NCI-H2196 (cell line): Measurements from ENCODE around the gene LRRC18.

ENCODE experiments used
- DNase-seq: peaks from one replicate; lab custom pipeline; 2025; ENCODE audit not compliant: unreplicated experiment; lab: John Stamatoyannopoulos, UW

The LRRC18 gene

DNA sequence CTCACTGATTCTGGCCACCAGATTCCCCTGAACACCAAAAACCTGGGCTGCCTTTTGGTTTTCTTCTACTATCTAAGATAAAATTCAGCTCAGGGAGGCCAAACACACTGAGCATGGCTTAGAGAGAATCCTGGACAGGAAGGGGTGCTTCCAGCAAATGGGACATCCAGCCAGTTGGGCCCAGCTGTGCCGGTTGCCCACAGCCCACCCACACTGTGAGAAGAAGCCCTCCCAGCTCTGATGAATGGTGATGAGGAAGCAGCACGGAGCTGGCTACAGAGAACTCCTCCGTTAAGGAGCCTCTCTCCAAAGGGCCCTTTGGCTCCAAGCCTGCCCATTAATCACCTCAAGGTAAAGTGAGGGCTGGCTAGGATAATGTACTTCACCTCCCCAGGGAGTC is 15.9 kb downstream of the LRRC18 start:
- DNase-seq, result no peak

DNA sequence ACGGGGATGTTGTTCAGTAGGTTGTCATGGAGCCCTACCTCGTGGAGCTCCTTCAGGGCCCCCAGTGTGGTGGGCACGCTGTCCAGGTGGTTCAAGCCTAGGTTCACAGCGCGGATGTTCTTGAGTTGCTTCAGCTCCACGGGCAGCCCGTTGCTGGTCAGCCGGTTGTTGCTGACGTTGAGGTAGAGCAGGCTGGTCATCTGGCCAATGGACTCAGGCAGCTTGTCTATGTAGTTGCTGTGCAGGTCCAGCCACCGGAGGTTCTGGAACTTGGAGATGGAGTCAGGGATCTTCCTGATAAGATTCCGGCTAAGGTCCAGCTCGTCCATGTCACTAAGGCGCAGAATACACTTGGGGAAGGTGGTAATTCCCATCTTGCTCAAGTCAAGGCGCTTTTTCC is 26.0 kb downstream of the LRRC18 start:
- DNase-seq, result no peak

DNA sequence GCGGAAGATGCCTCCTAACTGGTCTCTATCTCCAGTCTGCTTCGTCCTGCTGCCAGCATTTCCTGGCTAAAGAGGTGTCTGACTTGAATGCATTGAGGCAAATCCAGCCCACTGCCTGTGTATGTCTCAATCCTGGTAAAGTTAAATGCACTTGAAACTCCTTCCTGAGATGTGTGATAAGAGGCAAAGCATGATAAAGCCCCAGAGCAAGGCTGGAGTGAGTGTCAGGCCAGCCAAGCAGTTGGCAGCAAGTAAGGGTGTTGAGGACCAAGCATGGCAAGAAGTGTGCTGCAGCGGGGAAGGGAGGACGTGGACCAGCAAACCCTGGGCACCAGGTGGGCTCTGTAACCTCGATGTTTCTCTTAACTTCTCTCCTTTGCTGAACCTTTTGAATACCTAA is 29.1 kb downstream of the LRRC18 start:
- no peak for DNase-seq

DNA sequence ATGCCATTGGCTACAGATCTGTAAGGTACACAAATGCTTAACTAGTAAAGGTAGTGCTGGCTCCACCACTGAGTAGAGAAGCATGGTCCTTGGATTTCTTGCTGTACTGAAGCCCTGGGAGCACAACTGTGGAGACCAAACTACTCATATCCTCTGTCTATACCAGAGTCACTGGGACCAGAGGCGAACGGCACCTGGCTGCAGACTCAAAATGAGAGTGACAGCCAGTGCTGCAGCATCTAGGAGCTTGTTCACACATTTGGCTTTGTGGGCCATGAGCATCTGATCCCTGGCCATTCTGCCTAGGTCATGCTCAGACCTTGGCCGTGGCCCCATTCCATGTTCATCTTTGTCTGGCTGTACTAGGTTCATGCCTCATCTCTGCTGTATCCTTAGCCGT is 31.9 kb downstream of the LRRC18 start:
- no peak for DNase-seq

DNA sequence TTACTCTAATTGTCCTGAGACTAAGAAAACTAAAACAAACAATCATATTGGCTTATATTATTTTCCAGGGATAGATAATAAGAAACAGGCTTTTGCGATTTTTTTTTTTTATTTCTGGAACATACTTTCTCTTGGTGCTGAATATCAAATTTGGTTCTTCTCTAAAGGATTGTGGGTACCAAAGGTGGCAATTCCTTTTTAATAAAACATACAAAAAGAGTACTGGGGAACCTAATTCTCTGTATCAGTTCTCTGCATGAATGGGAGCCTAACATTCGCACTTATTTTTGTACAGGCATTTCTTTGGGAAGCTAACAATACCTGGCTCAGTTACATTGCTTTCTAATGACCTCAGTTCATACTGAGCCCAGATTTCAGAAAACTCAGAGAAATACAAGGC is 32.8 kb downstream of the LRRC18 start:
- DNase-seq, result no peak

DNA sequence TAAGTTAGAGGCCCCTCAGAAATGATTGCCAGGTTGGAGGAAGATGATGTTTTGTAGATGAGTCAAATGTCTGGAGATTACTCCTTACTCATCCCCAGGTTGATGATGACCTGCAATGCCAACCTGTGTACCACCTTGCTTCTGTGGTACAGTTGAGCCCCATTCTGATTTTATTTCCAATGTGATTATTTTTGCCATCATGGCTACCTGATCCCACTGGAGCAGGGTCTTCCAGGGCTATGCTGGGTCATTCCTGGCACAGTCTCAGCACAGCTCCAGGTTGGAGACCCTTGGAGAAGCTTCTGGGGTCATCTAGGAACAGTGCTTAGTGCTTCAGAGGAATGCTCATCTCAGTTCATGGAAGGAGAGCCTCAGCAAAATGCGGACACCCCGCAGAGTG is 34.3 kb downstream of the LRRC18 start:
- no peak for DNase-seq

DNA sequence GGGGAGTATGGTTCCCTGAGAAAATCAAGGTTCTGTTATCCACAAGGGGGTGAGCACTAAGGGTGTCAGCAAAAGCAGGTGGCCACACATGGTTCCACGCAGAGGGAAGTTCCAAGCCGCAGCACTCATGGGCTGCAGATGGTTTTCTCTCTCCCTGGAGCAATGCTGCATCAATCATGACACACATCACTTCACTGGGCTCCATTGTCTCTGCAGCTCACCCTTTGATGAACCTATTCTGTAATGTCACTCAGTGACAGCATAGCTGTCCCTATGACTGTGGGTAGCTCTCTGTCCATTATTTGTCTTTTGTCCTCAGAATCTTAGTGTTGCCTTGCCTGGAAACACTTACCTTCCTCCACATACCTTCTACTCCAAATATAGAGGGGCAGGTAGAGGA is 34.8 kb downstream of the LRRC18 start:
- no peak for DNase-seq

DNA sequence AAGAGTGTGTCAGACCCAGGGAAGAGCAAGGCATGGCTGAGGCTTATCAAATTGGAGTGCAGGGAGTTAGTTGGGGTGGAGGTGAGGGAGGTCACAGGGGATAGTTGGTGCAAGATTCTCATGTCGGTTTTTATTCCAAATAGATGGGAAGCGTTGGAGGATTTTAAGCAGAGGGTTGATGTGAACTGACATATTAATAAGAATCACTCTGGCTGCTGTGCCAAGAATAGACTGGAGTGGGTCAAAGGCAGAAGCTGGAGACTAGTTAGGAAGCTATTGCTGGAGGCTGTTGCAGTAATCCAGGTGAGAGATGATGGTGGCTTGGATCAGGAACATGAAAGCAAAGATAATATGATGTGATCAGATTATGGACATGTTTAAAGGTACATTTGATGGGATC is 36.5 kb downstream of the LRRC18 start:
- DNase-seq, result no peak

DNA sequence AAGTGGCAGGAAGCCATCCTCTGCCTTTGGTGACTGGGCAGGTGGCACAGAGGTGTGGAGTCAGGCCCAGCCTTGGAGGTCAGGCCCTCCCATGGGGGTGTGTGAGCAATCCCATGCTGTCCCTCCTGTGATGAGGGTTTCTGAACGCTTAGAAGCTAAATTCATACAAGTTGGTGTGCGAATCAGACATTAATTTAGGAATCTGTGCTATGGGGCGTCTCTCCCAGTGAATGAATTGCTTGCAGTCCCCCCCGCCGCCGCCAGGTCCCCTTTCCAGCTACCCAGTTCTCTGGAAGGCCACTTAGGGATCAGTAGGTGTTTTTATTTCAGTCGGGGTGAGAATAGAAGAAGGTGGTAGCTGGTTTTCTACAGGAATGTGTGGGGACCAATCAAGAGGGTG is 37.5 kb downstream of the LRRC18 start:
- DNase-seq, result no peak

DNA sequence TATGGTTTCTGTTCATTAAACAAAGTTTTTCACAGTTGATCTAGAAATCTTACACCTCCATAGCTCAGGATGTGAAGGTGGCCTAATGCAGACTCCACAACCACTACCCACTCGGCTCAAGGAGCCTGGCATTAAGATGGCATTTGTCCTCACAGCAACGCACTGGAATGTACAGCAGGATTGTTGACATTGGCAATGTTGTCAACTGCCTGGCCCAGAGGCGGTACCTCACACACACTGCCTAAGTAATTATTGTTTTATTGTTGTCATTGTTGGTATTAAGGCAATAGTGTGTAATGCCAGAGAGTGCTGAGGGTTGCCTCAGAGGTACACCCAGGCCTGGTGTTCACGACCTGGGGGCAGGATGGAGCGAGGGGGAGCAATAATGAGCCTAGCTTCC is 38.3 kb downstream of the LRRC18 start:
- DNase-seq, result no peak

DNA sequence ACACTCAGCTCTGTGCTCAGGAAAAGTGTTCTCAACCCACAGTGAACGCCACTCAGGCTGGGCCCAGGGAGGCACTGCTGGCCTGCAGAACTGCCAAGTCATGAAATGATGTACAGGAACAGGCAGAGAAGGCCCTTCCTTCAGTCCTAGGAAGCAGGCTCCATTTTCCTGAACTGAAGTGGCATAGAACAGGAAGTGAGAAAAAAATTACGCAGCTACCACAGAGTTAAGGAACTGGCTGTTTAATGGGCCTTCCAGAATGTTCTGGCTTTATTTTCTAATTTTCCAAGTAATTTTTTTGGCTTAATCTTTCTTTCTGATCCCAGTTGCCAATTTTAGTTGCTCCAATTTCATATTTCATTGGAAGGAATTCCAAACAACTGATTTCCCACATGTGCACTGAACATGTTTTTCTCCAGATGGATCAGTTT is 39.3 kb downstream of the LRRC18 start:
- no peak for DNase-seq

DNA sequence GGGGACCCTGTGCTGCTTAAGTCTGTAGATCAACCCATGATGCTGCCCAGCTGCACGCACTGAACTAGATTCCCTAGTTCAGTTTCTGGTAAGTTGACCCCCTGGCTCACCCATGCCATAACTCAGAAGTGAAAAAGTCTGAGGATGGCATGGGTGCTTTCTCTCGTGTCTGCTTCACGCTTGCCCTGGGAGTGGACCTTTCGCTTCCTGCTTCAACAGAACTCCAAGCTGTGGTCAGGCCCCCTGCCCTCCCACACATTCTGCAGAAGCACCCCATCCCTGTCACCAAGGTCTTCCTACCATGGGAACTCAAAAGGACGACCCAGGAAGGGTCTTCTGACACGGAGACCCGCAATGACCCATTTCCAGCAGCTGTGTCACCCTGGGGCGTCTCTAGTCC is 39.9 kb downstream of the LRRC18 start:
- DNase-seq, result no peak

DNA sequence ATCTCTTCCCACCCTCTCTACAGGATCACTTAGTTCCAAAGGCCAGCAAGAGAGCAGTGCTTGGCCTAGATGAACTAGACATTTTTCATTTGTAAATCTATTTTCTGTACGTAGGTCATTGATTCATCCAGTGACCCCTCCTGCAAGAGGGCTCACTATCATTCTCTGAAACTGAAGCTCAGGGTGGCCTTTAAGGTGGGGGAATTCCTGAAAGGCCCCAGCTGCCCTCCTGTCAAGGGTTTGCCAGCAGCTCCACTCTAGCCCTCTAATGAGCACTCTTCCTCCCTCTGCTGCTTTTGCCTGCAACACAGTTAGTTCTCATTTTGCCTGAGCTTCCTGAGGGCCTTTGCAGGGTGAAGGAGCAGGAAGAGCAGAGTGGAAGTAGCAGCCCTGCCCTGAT is 41.2 kb downstream of the LRRC18 start:
- no peak for DNase-seq

DNA sequence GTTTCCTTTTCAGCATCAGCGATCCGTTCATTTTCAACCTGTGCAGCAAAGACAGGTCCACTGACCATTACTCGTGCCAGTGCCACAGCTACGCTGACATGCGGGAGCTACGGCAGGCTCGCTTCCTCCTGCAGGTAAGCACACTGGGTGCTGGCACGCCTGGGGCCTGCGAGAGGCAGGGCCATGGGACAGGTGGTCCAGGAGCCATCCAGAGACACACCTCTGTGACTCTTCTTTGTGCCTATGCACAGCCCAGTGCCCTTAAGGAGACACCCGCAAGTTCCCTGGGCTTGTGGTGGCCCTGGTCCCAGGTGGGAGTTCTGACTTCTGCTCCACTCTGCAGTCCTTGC is 42.2 kb downstream of the LRRC18 start:
- DNase-seq, result no peak

DNA sequence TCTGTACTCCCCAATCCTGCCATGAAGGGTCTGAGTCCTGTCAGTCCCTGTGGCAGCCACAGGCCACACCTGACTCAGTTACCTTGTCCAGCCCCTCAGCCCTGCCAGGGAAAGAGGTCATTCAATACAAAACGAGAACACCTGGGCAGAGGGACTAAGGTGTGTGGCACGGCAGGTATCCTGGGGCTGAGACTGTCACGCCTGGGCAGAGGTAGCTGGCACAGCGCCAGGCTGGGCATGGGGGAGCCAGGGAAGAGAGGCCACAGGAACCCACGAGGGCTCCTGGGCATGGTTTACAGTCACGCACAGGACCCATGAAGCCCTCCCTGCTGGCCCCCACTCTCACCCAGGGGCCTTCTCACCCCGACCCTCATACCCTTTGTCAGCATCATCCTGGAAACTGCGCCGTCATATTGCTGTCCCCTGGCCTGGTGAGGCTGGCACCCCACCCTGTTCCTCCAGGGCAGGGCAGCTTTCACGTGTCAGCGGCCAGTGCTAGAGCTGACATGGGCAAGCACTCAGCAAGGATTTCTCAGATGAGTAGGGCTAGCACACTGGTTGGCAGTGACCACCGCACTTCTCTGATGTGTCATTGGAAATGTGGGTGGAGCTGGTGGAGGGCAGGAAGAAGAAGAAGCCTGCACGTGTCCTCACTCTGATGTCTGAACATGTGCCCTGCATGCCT is 42.7 kb downstream of the LRRC18 start:
- DNase-seq, result no peak

DNA sequence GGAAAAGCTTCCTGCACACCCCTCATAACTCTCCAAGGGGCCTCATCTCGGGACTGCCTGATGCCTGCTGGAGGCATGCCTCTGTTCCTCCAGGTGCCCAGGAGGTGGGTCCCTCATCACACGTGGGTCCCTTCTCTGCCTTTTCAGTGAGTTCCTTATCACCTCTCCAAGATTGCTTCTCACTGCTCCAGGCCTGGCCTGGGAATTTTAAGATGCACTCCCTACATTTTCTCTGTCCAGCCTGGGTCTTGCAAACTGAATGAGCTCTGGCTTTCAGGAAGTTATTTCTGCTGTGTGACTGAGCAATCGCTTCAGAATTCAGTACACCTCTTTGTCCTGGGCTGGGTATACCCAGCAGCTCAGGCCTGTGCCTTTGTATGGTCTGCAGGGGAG is 43.8 kb downstream of the LRRC18 start:
- no peak for DNase-seq

DNA sequence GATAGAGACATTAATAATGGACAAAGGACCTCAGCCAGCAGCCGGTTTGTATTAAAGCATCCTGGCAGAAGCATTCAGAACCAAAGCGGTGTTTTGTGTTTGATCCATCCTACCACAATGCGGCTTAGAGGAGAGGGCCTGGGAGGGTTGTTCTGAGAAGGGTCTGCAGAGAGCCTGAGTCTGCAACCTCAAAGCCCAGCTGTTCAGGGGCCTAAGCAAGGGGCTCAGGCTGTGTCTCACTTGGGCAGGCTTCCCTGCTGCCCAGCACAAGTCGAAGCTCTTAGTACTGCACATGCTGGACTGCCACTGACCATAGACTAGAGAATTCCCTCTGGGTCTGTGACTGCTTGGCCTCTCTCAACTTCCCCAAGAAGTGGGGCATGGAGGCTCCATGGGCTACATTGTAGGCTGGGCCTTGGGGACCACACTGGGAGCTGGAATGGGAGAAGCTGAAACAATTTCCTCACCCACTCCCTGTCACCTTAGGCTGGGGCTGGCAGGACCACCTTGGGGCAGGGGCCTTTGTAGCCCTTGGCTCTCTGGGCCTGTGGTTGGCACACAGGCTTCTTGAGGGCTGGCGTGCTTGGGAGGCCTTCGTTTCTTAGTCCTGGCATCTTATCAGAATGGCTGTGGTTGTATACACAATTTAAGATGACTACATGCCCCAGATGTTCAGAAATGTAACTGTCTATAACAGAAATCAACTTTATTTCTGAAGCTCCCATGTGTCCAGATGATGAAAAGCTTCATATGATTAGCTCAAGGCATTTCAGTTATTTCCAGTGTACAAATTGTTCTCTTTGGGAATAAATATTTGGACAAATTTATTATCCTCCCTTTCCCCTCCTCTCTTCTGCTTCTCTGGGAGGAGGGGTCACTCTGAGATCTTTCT is 44.5 kb downstream of the LRRC18 start:
- no peak for DNase-seq

DNA sequence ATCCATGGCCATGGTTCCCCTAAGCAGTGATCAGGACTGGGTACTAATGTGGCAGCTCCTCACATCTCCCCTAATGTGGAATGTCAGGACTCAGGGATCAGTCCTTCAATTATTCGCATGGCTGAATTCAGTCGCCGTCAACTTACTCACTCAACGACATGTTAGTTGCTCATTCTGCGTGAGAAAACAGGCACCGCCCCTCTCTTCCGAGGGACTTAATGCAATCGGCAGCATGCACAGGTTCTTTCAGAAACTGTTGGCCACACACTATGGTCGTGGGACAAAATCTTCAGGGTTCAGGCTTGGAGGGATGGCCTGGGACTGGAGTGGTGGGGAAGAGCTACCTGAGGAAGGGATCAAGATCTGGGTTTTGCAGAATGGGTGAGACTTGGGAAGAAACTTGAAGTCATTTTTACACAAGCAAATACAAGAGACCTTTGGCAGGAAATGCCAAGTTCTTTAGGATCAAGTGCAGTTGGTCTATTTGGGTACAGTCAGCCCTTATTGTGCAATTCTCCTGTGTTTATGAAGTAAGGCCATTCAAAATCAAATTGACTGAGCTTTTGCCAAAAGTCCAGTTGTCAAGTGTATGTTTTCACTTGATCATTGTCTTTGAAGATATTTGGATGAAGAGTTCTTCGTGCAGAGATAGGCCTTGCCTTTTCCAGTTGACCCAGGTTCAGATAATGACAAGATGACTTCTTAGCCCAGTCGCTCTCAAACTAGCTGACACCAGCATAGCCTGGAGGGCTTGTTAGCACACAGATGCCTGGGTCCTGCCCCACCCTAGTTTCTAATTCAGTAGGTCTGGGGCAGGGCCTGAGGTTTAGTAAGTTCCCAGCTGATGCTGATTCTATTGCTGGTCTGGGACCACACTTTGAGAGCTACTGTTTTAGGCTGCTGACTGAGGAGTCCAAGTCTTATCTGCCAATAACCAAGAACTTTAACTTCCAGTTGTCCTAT is 48.5 kb downstream of the LRRC18 start:
- no peak for DNase-seq

DNA sequence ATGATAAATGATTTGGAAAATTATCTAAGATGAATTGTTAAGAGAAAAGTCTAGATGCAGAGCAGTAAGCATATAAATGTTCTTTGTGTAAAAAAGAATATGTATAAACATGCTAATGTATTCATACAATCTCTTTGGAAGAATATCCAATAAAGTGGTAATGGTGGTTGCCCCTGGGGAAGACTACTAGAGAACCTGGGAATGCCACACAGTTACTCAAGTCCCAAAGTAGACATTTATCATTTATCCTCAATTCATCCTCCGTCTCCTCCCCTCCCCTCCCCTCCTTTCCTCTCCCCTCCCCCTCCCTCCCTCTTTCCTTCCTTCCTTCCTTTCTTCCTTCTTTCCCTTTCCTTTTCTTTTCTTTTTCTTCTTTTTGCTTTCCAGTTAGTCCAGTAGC is 51.7 kb downstream of the LRRC18 start:
- no peak for DNase-seq

DNA sequence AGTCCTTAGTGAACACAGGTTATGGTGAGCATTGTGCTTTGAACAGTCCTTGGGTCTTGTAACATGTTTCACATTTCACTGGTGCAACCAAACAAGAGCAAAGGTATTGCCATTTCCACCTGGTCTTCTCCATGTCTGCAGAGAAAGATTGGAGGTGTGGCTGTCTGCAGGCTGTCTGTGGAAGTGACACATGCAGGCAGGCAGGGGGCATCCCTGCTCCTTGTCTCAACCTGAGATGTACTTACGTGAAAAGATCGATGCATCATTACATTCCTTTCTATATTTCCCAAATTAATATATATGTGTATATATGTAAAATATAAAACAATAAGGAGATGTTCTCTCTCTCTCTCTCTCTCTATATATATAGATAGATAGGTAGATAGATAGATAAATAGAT is 54.3 kb downstream of the LRRC18 start:
- DNase-seq, result no peak

DNA sequence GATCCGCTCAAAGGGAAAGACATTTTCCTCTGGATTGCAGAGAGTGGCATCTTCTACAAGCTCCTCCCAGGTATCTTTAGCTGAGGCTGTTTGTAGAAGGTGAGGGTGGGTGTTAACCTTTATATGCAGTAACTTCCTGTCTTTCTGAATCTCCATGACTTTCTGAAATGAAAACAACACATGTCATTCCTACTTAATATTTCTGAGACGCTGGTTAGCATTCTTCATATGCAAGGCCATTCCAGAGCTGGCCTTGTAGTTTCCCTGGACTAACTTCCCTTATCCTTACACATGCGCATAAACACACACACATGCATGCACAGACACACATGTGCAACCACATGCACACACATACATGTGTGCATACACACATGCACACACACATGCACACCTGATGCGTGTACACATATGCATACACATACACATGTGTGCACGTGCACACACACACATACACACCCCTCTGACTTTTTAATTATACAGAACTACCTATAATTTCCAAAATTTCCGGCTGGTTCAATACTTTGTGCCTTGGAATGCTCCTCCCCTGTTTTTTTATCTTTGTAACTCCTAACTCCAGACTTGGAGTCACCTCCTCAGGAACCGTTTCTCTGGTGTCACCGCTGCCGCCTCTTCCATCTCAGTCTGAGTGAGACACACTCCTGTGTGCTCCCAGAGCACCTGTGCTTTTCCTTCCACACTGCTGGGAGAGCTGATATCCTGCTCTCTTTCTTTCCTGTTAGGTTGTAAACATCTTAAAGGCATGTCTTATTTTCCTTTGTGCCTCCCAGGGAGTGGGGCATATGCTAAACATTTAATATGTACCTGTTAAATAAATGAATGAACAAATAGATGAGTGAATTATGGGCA is 55.2 kb downstream of the LRRC18 start:
- no peak for DNase-seq
